GM10248 (cell line): Measurements from ENCODE around the gene ZP1.
A peak's percentile ranks its signal among the peaks of the same experiment; 100 is the strongest.
"Not testable (repeated sequence)": the region's sequence is repeated elsewhere in the genome, so short reads cannot be mapped to it uniquely, and the experiment has no call there.

Experiments
- CTCF ChIA-PET: fragments of 300-600 bp; sonication (Branson Sonifier 250); formaldehyde crosslinking; extraction: SDS; loops from one replicate; lab custom pipeline; 2021; ENCODE audit warnings: antibody characterized with exemption; lab: Yijun Ruan, JAX
- POLR2A ChIA-PET: fragments of 350-650 bp; sonication (Branson Sonifier 250); formaldehyde crosslinking; extraction: SDS; loops from one replicate; lab custom pipeline; 2020; ENCODE audit warnings: antibody characterized with exemption; lab: Yijun Ruan, JAX
- DNase-seq: peaks from one replicate; pipeline ENCODE4 v3.0.0; 2012; ENCODE audit errors: extremely low spot score
- CTCF ChIP-seq: IDR thresholded peaks from 2 replicates; pipeline ENCODE4 v1.5.1; 2012; ENCODE audit warnings: mild to moderate bottlenecking, low read depth; ENCODE audit errors: extremely low read depth, missing control alignments, control extremely low read depth

Gene ZP1

GRCh38 chr11:60906132-60906972 lies 39.0 kb downstream of the ZP1 start, which contains the start of gene PRPF19:
Gene PRPF19, minus strand, starts transcription at chr11:60906585. Its CDS starts 203 bp downstream, at chr11:60906382.
- TF ChIP-seq CTCF: no peak
- CTCF ChIA-PET: interaction anchor here (0.7 to 14.0 kb wide), 8 partner anchors 7 to 223 kb away, joined by 3 to 157 read pairs (median 18); partner anchors contain the start of gene TMEM109
- peak; percentile 97 for DNase-seq
- POLR2A ChIA-PET: no interaction called here

- no peak for DNase-seq
- ChIA-PET POLR2A (no interaction called here), CTCF (interaction anchor here (3.5 kb wide), 1 partner anchor 10 kb away, joined by 18 read pairs; no protein-coding TSS in a partner anchor)
- no peak for TF ChIP-seq CTCF
Measured at GRCh38 chr11:60908803-60909202, 41.5 kb downstream of the ZP1 start.

GRCh38 chr11:60909680-60910280 lies 42.4 kb downstream of the ZP1 start:
- DNase-seq, POLR2A ChIA-PET: not testable (repeated sequence)
- CTCF ChIA-PET: interaction anchor here (3.5 kb wide), 1 partner anchor 11 kb away, joined by 18 read pairs; no protein-coding TSS in a partner anchor

GRCh38 chr11:60910281-60910687 lies 42.9 kb downstream of the ZP1 start:
- ChIA-PET POLR2A (no interaction called here), CTCF (interaction anchor here (3.5 kb wide), 1 partner anchor 11 kb away, joined by 18 read pairs; no protein-coding TSS in a partner anchor)
- no peak for TF ChIP-seq CTCF
- DNase-seq: peak; percentile 68

- ChIA-PET POLR2A (no interaction called here), CTCF (interaction anchor here (0.6 to 10.6 kb wide), 5 partner anchors 8 to 148 kb away, joined by 3 to 112 read pairs (median 4); partner anchors contain the start of gene PRPF19)
- TF ChIP-seq CTCF: no peak
- DNase-seq: no peak
Measured at GRCh38 chr11:60910711-60911380, 43.5 kb downstream of the ZP1 start.

- ChIA-PET POLR2A (interaction anchor here (0.6 kb wide), 1 partner anchor 447 kb away, joined by 3 read pairs; no protein-coding TSS in a partner anchor), CTCF (interaction anchor here (0.7 to 10.6 kb wide), 7 partner anchors 9 to 217 kb away, joined by 3 to 112 read pairs (median 4); partner anchors contain the start of gene PRPF19)
- TF ChIP-seq CTCF: no peak
- DNase-seq: no peak
Measured at GRCh38 chr11:60912223-60912850, 45.0 kb downstream of the ZP1 start.
